T-cell (primary cell): ENCODE measurements around the gene CCDC7. TPM values are rescaled to one million over a fixed set of nuclear protein-coding genes. Genes with fewer than 3 reads are reported as not detected.
"Not testable (repeated sequence)": the region's sequence is repeated elsewhere in the genome, so short reads cannot be mapped to it uniquely, and the experiment has no call there.

Source experiments
- ATAC-seq, 4 experiments: fragments of 200-7000 bp in 3 of 4; fragments of 150-1000 bp in 1 of 4; cut with Tn5 transposase; replicated peaks in 1 of 4; 1 replicate in 3 of 4; 2 replicates in 1 of 4; pipeline ENCODE4 v1.10.0; 2021; ENCODE audit warnings: moderate library complexity in 3 of 4, mild to moderate bottlenecking in 2 of 4, moderate number of reproducible peaks in 1 of 4
- CTCF ChIA-PET, 2 donors: fragments of 300-600 bp; sonication (Branson Sonifier 250); formaldehyde crosslinking; loops; one replicate each; lab custom pipeline; 2022; ENCODE audit warnings: antibody characterized with exemption in 2 of 2; lab: Charles Lee
- POLR2A ChIA-PET, 2 donors: fragments of 300-600 bp; sonication (Branson Sonifier 250); formaldehyde crosslinking; loops; one replicate each; lab custom pipeline; 2022; ENCODE audit warnings: antibody characterized with exemption in 2 of 2; lab: Charles Lee
- DNase-seq, 35 experiments: peaks; one replicate each; pipeline versions ENCODE4 v3.0.0 to v3.0.0-alpha.2; 2013 to 2023
- H3K27ac ChIP-seq: one replicate; pipeline ENCODE4 v1.5.1; 2013; ENCODE audit warnings: low read length
- H3K27me3 ChIP-seq, 2 experiments: replicated peaks in 1 of 2; 1 replicate in 1 of 2; 2 replicates in 1 of 2; pipeline versions ENCODE4 v1.6.1 to v1.7.0; 2013; ENCODE audit warnings: low read length in 1 of 2, mixed read lengths in 1 of 2; ENCODE audit not compliant: control insufficient read depth in 2 of 2, insufficient read depth in 2 of 2; ENCODE audit errors: extremely low read depth in 1 of 2
- H3K36me3 ChIP-seq, 2 donors: 1 replicate in 1 of 2; 2 replicates in 1 of 2; pipeline versions ENCODE4 v1.6.1 to v1.7.0; 2013; ENCODE audit warnings: low read length in 1 of 2; ENCODE audit not compliant: control insufficient read depth in 2 of 2, insufficient read depth in 1 of 2; ENCODE audit errors: extremely low read depth in 1 of 2
- H3K4me1 ChIP-seq, 2 experiments: 1 replicate in 1 of 2; 2 replicates in 1 of 2; pipeline versions ENCODE4 v1.6.1 to v1.7.0; 2013; ENCODE audit warnings: low read length in 2 of 2, mixed read lengths in 1 of 2; ENCODE audit not compliant: insufficient read depth in 2 of 2, control insufficient read depth in 1 of 2; ENCODE audit errors: extremely low read depth in 1 of 2
- H3K4me3 ChIP-seq, 2 donors: 1 replicate in 1 of 2; 2 replicates in 1 of 2; pipeline versions ENCODE4 v1.5.1 to v1.7.0; 2013; ENCODE audit warnings: mild to moderate bottlenecking in 2 of 2, low read length in 1 of 2, moderate library complexity in 1 of 2; ENCODE audit not compliant: control insufficient read depth in 1 of 2; ENCODE audit errors: extremely low read depth in 1 of 2
- H3K9me3 ChIP-seq: 2 replicates; pipeline ENCODE4 v1.7.0; 2013
- H3K27ac Mint-ChIP-seq, 2 donors: one replicate each; pipeline ENCODE4 v1.8.0; 2020 to 2021; ENCODE audit warnings: mild to moderate bottlenecking in 2 of 2, mixed read lengths in 2 of 2
- H3K27me3 Mint-ChIP-seq, 2 donors: one replicate each; pipeline ENCODE4 v1.8.0; 2021 to 2022; ENCODE audit warnings: mixed read lengths in 2 of 2
- H3K36me3 Mint-ChIP-seq: one replicate; pipeline ENCODE4 v1.8.0; 2021; ENCODE audit warnings: mixed read lengths
- H3K4me1 Mint-ChIP-seq, 3 donors: one replicate each; pipeline ENCODE4 v1.8.0; 2020 to 2022; ENCODE audit warnings: mixed read lengths in 3 of 3, mild to moderate bottlenecking in 1 of 3
- H3K4me3 Mint-ChIP-seq, 3 donors: one replicate each; pipeline ENCODE4 v1.8.0; 2020 to 2022; ENCODE audit warnings: mild to moderate bottlenecking in 3 of 3, mixed read lengths in 3 of 3, moderate library complexity in 3 of 3
- H3K9me3 Mint-ChIP-seq, 3 donors: one replicate each; pipeline ENCODE4 v1.8.0; 2020 to 2022; ENCODE audit warnings: mixed read lengths in 3 of 3
- WGBS: methylation state at CpG from one replicate; pipeline ENCODE4 v1.1.5; 2013; ENCODE audit warnings: missing lambda C conversion rate; ENCODE audit not compliant: insufficient coverage; 5-methylcytosine and 5-hydroxymethylcytosine counted together
- total RNA-seq, 35 experiments: library from RNA in 6 of 35; stranded (reverse) in 6 of 35; fragments of 120-200 nt in 1 of 35; gene quantifications; one replicate each; pipeline versions ENCODE4 v1.2.1 to v1.2.4 and lab custom pipeline; 2013 to 2026

The CCDC7 gene
- total RNA-seq, 5 donors from 2014 or later (not counting 1 experiment from before 2014, with no cell fraction given), result 48.1 to 74.6 (median 62.1) TPM

DNA sequence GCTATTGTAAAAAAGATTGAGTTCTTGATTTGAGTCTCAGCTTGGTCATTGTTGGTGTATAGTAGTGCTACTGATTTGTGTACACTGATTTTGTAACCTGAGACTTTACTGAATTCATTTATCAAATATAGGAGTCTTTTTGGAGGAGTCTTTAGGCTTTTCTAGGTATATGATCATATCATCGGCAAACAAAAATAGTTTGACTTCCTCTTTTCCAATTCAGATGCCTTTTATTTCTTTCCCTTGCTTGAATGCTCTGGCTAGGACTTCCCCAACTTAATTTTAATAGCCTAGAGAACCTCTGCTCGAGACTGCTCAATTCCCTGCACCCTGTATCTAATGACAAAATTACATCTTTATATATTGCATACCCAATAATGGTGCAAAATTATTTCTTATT is 154.4 kb downstream of the CCDC7 start:
- no CpG with 5 or more reads among the region's 2 CpGs for whole genome bisulfite sequencing
- Mint-ChIP-seq H3K27me3 (no peaks in the 10 kb centered on the region), H3K36me3 (peaks cover 88% of the 10 kb centered on the region), H3K4me3 (no peak overlapping the region), H3K27ac (no peak overlapping the region), H3K4me1 (no peaks in the 10 kb centered on the region), H3K9me3 (peaks cover 19 to 53% (median 24%) of the 10 kb centered on the region in 3 donors)
- ChIA-PET POLR2A (interaction anchor here in 1 of 2 donors (0.6 kb wide), 1 partner anchor 846 kb away, joined by 4 read pairs; no protein-coding TSS in a partner anchor), CTCF (interaction anchor here in 1 of 2 donors (0.6 kb wide), 1 partner anchor 157 kb away, joined by 3 read pairs; no protein-coding TSS in a partner anchor)
- ATAC-seq, result no peak
- no peak for DNase-seq
- Histone ChIP-seq H3K36me3 (peaks cover 0 to 3% of the 10 kb centered on the region in 2 donors), H3K27me3 (no peaks in the 10 kb centered on the region), H3K27ac (no peak overlapping the region), H3K4me3 (no peak overlapping the region), H3K4me1 (no peaks in the 10 kb centered on the region), H3K9me3 (no peaks in the 10 kb centered on the region)

DNA sequence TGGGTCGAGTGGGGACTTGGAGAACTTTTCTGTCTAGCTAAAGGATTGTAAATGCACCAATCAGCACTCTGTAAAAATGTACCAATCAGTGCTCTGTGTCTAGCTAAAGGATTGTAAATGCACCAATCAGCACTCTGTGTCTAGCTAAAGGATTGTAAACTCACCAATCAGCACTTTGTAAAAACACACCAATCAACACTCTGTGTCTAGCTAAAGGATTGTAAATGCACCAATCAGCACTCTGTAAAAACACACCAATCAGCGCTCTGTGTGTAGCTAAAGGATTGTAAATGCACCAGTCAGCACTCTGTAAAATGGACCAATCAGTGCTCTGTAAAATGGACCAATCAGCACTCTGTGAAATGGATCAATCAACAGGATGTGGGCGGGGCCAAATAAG is 155.6 kb downstream of the CCDC7 start:
- POLR2A ChIA-PET, H3K27me3 Mint-ChIP-seq, H3K27me3 ChIP-seq, H3K4me3 Mint-ChIP-seq, H3K9me3 ChIP-seq, DNase-seq, H3K4me1 Mint-ChIP-seq, H3K36me3 ChIP-seq, H3K4me1 ChIP-seq, ATAC-seq, H3K27ac Mint-ChIP-seq, H3K27ac ChIP-seq, H3K4me3 ChIP-seq: not testable (repeated sequence)
- WGBS, result 100% methylated on average over 1 of the region's 3 CpGs
- H3K9me3 Mint-ChIP-seq, result peaks cover 16 to 46% (median 19%) of the 10 kb centered on the region in 3 donors
- H3K36me3 Mint-ChIP-seq, result peaks cover 87% of the 10 kb centered on the region
- CTCF ChIA-PET, result interaction anchor here in 1 of 2 donors (1.0 kb wide), 1 partner anchor 156 kb away, joined by 3 read pairs; the partner anchor contains the start of gene CCDC7

- Histone ChIP-seq H3K27me3 (no peaks in the 10 kb centered on the region), H3K4me1 (no peaks in the 10 kb centered on the region), H3K36me3 (peaks cover 0 to 3% of the 10 kb centered on the region in 2 donors), H3K4me3 (no peak overlapping the region), H3K27ac (no peak overlapping the region), H3K9me3 (no peaks in the 10 kb centered on the region)
- WGBS, result 100% methylated on average over 1 of the region's 2 CpGs
- Mint-ChIP-seq H3K27ac (no peak overlapping the region), H3K27me3 (no peaks in the 10 kb centered on the region), H3K36me3 (peaks cover 70% of the 10 kb centered on the region), H3K4me3 (no peak overlapping the region), H3K4me1 (no peaks in the 10 kb centered on the region), H3K9me3 (peaks cover 7 to 26% (median 14%) of the 10 kb centered on the region in 3 donors)
- no peak for DNase-seq
- ChIA-PET CTCF (no interaction called here), POLR2A (no interaction called here)
- no peak for ATAC-seq
These were observed 159.8 kb downstream of the CCDC7 start for GRCh38 chr10:32605787-32606186.

DNA sequence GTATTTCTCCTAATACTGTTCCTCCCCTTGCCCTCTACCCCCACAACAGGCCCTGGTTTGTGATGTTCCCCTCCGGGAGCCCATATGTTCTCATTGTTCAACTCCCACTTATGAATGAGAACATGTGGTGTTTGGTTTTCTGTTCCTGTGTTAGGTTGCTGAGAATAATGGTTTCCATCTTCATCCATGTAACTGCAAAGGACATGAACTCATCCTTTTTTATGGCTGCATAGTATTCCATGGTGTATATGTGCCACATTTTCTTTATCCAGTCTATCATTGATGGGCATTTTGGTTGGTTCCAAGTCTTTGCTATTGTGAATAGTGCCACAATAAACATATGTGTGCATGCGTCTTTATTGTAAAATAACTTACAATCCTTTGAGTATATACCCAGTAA is 164.6 kb downstream of the CCDC7 start:
- ATAC-seq, H3K27ac Mint-ChIP-seq, H3K27ac ChIP-seq, H3K36me3 ChIP-seq, H3K9me3 ChIP-seq, POLR2A ChIA-PET, H3K4me3 ChIP-seq, H3K4me1 Mint-ChIP-seq, H3K4me1 ChIP-seq, H3K27me3 ChIP-seq, DNase-seq, H3K4me3 Mint-ChIP-seq, H3K27me3 Mint-ChIP-seq, CTCF ChIA-PET: not testable (repeated sequence)
- Mint-ChIP-seq H3K36me3 (peaks cover 77% of the 10 kb centered on the region), H3K9me3 (peaks cover 16 to 36% (median 18%) of the 10 kb centered on the region in 3 donors)
- WGBS, result no CpG with 5 or more reads among the region's 2 CpGs

- no peak overlapping the region for H3K27ac Mint-ChIP-seq
These were observed 170.5 kb downstream of the CCDC7 start for GRCh38 chr10:32616438-32616837.

GRCh38 chr10:32618482-32618881 is 172.5 kb downstream of the CCDC7 start:
- Histone ChIP-seq H3K9me3 (peaks cover 4% of the 10 kb centered on the region), H3K4me1 (no peaks in the 10 kb centered on the region), H3K4me3 (no peak overlapping the region), H3K27me3 (no peaks in the 10 kb centered on the region), H3K27ac (no peak overlapping the region), H3K36me3 (peaks cover 0 to 1% of the 10 kb centered on the region in 2 donors)
- no peak for DNase-seq
- POLR2A ChIA-PET, result no interaction called here
- no peak for ATAC-seq
- peaks cover 4 to 6% (median 6%) of the 10 kb centered on the region in 3 donors for H3K4me1 Mint-ChIP-seq
- H3K4me3 Mint-ChIP-seq, result no peak overlapping the region
- no peak overlapping the region for H3K27ac Mint-ChIP-seq
- CTCF ChIA-PET, result no interaction called here
- peaks cover 11 to 43% (median 14%) of the 10 kb centered on the region in 3 donors for H3K9me3 Mint-ChIP-seq
- peaks cover 69% of the 10 kb centered on the region for H3K36me3 Mint-ChIP-seq
- H3K27me3 Mint-ChIP-seq, result no peaks in the 10 kb centered on the region

More at GRCh38 chr10:32616438-32616837, 170.5 kb downstream of the CCDC7 start:
- Mint-ChIP-seq H3K36me3 (peaks cover 75% of the 10 kb centered on the region), H3K27me3 (no peaks in the 10 kb centered on the region), H3K9me3 (peaks cover 18 to 54% (median 20%) of the 10 kb centered on the region in 3 donors), H3K4me1 (peaks cover 4 to 6% (median 6%) of the 10 kb centered on the region in 3 donors), H3K4me3 (no peak overlapping the region)
- no peaks in the 10 kb centered on the region for H3K4me1 ChIP-seq
- H3K36me3 ChIP-seq, result no peaks in the 10 kb centered on the region
- no peak overlapping the region for H3K4me3 ChIP-seq
- ATAC-seq, result no peak
- peaks cover 4% of the 10 kb centered on the region for H3K9me3 ChIP-seq
- no peak overlapping the region for H3K27ac ChIP-seq
- DNase-seq, result no peak
- H3K27me3 ChIP-seq, result no peaks in the 10 kb centered on the region
- no CpG with 5 or more reads among the region's 2 CpGs for WGBS
- POLR2A ChIA-PET, result no interaction called here
- CTCF ChIA-PET, result no interaction called here
